ENCODE results near the gene RTP3.

RTP3 gene

GRCh38 chr3:46506526-46506925 is 8.8 kb downstream of the RTP3 start:
- no peaks in the 10 kb centered on the region for H3K79me2 ChIP-seq (ENCODE audit: insufficient read depth, low read length)
- TF ChIP-seq EZH2phosphoT487 (conservative IDR thresholded peaks at IDR 0.05; ENCODE audit: low read length) (no peak), CTCF (IDR thresholded peaks at IDR 0.05; ENCODE audit: insufficient read depth, low read length, poor library complexity, severe bottlenecking) (no peak)
- no peak overlapping the region for H3K4me3 ChIP-seq (ENCODE audit: insufficient read depth, low read length, poor library complexity, severe bottlenecking)
- peaks cover 6% of the 10 kb centered on the region; the same call in 1 of the 2 replicates for H3F3A ChIP-seq (ENCODE audit: insufficient read depth)
- peaks cover 15% of the 10 kb centered on the region; the same call in 1 of the 2 replicates for H3K9me3 ChIP-seq (ENCODE audit: insufficient read depth, low read length)
- no peak overlapping the region for H3K4me2 ChIP-seq (ENCODE audit: low read depth, low read length, poor library complexity, severe bottlenecking)
- no peak overlapping the region for H2AFZ ChIP-seq (ENCODE audit: low read depth, low read length, severe bottlenecking)
- no peaks in the 10 kb centered on the region for H3K9me2 ChIP-seq (replicated peaks; ENCODE audit: insufficient read depth, low read length)
- H3K27ac ChIP-seq (ENCODE audit: low read depth, low read length) = no peak overlapping the region
- no peaks in the 10 kb centered on the region for H3K27me3 ChIP-seq (ENCODE audit: low read length)
- H3K9ac ChIP-seq (ENCODE audit: low read length) = no peak overlapping the region
- H4K20me1 ChIP-seq (ENCODE audit: low read depth, low read length) = no peaks in the 10 kb centered on the region
- no peaks in the 10 kb centered on the region; the same call in 1 of the 2 replicates for H3K36me3 ChIP-seq (ENCODE audit: low read length)

- no peaks in the 10 kb centered on the region for H4K20me1 ChIP-seq (ENCODE audit: low read depth, low read length)
- H3F3A ChIP-seq (ENCODE audit: insufficient read depth) = peaks cover 6% of the 10 kb centered on the region; the same call in 1 of the 2 replicates
- no peak overlapping the region for H3K9ac ChIP-seq (ENCODE audit: low read length)
- H3K4me3 ChIP-seq (ENCODE audit: insufficient read depth, low read length, poor library complexity, severe bottlenecking) = no peak overlapping the region
- no peak overlapping the region for H2AFZ ChIP-seq (ENCODE audit: low read depth, low read length, severe bottlenecking)
- peaks cover 10% of the 10 kb centered on the region; the same call in 1 of the 2 replicates for H3K9me3 ChIP-seq (ENCODE audit: insufficient read depth, low read length)
- H3K27me3 ChIP-seq (ENCODE audit: low read length) = no peaks in the 10 kb centered on the region
- H3K36me3 ChIP-seq (ENCODE audit: low read length) = no peaks in the 10 kb centered on the region
- no peak for TF ChIP-seq EZH2phosphoT487 (conservative IDR thresholded peaks at IDR 0.05; ENCODE audit: low read length)
- no peak for TF ChIP-seq CTCF (IDR thresholded peaks at IDR 0.05; ENCODE audit: insufficient read depth, low read length, poor library complexity, severe bottlenecking)
- H3K27ac ChIP-seq (ENCODE audit: low read depth, low read length) = no peak overlapping the region
- H3K4me2 ChIP-seq (ENCODE audit: low read depth, low read length, poor library complexity, severe bottlenecking) = no peak overlapping the region
- H3K79me2 ChIP-seq (ENCODE audit: insufficient read depth, low read length) = no peaks in the 10 kb centered on the region
- H3K9me2 ChIP-seq (replicated peaks; ENCODE audit: insufficient read depth, low read length) = no peaks in the 10 kb centered on the region
Observed at GRCh38 chr3:46508850-46509591, 11.2 kb downstream of the RTP3 start.

- Histone ChIP-seq H3K27me3 (ENCODE audit: low read length) (no peaks in the 10 kb centered on the region), H3K79me2 (ENCODE audit: insufficient read depth, low read length) (no peaks in the 10 kb centered on the region), H3K4me3 (ENCODE audit: insufficient read depth, low read length, poor library complexity, severe bottlenecking) (no peak overlapping the region), H2AFZ (ENCODE audit: low read depth, low read length, severe bottlenecking) (no peak overlapping the region), H3K36me3 (ENCODE audit: low read length) (no peaks in the 10 kb centered on the region), H3K9me3 (ENCODE audit: insufficient read depth, low read length) (peaks cover 10% of the 10 kb centered on the region; the same call in 1 of the 2 replicates), H4K20me1 (ENCODE audit: low read depth, low read length) (no peaks in the 10 kb centered on the region), H3K27ac (ENCODE audit: low read depth, low read length) (no peak overlapping the region), H3K9me2 (replicated peaks; ENCODE audit: insufficient read depth, low read length) (no peaks in the 10 kb centered on the region), H3K9ac (ENCODE audit: low read length) (no peak overlapping the region), H3F3A (ENCODE audit: insufficient read depth) (peaks cover 2% of the 10 kb centered on the region; the same call in 1 of the 2 replicates), H3K4me2 (ENCODE audit: low read depth, low read length, poor library complexity, severe bottlenecking) (no peak overlapping the region)
- TF ChIP-seq EZH2phosphoT487 (conservative IDR thresholded peaks at IDR 0.05; ENCODE audit: low read length) = no peak
Observed at GRCh38 chr3:46509661-46510187, 11.9 kb downstream of the RTP3 start.

- no peak overlapping the region for H3K4me3 ChIP-seq (ENCODE audit: insufficient read depth, low read length, poor library complexity, severe bottlenecking)
- H3K36me3 ChIP-seq (ENCODE audit: low read length) = no peaks in the 10 kb centered on the region
- no peaks in the 10 kb centered on the region for H4K20me1 ChIP-seq (ENCODE audit: low read depth, low read length)
- H3K9me3 ChIP-seq (ENCODE audit: insufficient read depth, low read length) = no peaks in the 10 kb centered on the region
- no peaks in the 10 kb centered on the region for H3K9me2 ChIP-seq (replicated peaks; ENCODE audit: insufficient read depth, low read length)
- TF ChIP-seq EZH2phosphoT487 (conservative IDR thresholded peaks at IDR 0.05; ENCODE audit: low read length) (no peak), CTCF (IDR thresholded peaks at IDR 0.05; ENCODE audit: insufficient read depth, low read length, poor library complexity, severe bottlenecking) (no peak)
- no peaks in the 10 kb centered on the region for H3K27me3 ChIP-seq (ENCODE audit: low read length)
- no peak overlapping the region for H3K9ac ChIP-seq (ENCODE audit: low read length)
- H3K4me2 ChIP-seq (ENCODE audit: low read depth, low read length, poor library complexity, severe bottlenecking) = no peak overlapping the region
- no peaks in the 10 kb centered on the region for H3F3A ChIP-seq (ENCODE audit: insufficient read depth)
- no peak overlapping the region for H3K27ac ChIP-seq (ENCODE audit: low read depth, low read length)
- no peak overlapping the region for H2AFZ ChIP-seq (ENCODE audit: low read depth, low read length, severe bottlenecking)
- no peaks in the 10 kb centered on the region for H3K79me2 ChIP-seq (ENCODE audit: insufficient read depth, low read length)
Observed at GRCh38 chr3:46512191-46512749, 14.5 kb downstream of the RTP3 start.

All from SU-DHL-6 (cell line).